CD4-positive, alpha-beta T cell treated with Interleukin-12 subunit alpha and Interleukin-12 subunit beta, for 1 hour (primary cell): ENCODE data around the gene HTT-AS.

Experiments used
- DNase-seq: peaks from one replicate; pipeline ENCODE4 v3.0.0-alpha.2; 2020

Gene HTT-AS

GRCh38 chr4:3025881-3026280 lies 48.5 kb downstream of the HTT-AS start:
- DNase-seq: no peak

GRCh38 chr4:3022651-3023050 lies 51.7 kb downstream of the HTT-AS start:
- DNase-seq: no peak

- no peak for DNase-seq
Observed at GRCh38 chr4:3022112-3022511, 52.2 kb downstream of the HTT-AS start.

GRCh38 chr4:3021627-3022026 lies 52.7 kb downstream of the HTT-AS start:
- DNase-seq: no peak

GRCh38 chr4:3021127-3021526 lies 53.2 kb downstream of the HTT-AS start:
- DNase-seq: no peak

GRCh38 chr4:3019145-3019846 lies 55.0 kb downstream of the HTT-AS start:
- no peak for DNase-seq

- DNase-seq: no peak
Observed at GRCh38 chr4:3017504-3017903, 56.8 kb downstream of the HTT-AS start.

- no peak for DNase-seq
Observed at GRCh38 chr4:3016961-3017360, 57.4 kb downstream of the HTT-AS start.

- DNase-seq: no peak
Observed at GRCh38 chr4:3013839-3014350, 60.4 kb downstream of the HTT-AS start.
